ENCODE data around the gene POLR1E.

DNA sequence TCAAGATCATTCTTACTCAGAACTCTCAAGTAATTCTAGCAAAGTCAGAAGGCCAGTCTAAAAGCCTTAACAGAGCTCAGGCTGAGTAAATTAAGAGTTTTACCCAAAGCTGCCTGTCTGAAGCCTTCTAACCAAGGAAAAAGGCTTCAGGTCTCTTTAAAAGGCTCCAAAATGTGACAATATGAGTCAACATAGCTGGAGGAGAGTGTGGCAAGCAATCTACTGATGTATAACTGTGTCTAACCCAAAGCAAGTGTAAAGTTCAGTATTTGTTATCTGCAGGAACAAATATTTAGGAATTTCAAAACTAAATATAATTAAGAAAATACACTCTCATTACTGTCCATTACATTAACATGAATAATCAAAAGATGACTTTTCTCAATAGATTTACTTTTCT lies 31.5 kb upstream of the POLR1E start:
- no peak for TF ChIP-seq JUND (IDR thresholded peaks at IDR 0.05)
- TF ChIP-seq, protein P1, sequence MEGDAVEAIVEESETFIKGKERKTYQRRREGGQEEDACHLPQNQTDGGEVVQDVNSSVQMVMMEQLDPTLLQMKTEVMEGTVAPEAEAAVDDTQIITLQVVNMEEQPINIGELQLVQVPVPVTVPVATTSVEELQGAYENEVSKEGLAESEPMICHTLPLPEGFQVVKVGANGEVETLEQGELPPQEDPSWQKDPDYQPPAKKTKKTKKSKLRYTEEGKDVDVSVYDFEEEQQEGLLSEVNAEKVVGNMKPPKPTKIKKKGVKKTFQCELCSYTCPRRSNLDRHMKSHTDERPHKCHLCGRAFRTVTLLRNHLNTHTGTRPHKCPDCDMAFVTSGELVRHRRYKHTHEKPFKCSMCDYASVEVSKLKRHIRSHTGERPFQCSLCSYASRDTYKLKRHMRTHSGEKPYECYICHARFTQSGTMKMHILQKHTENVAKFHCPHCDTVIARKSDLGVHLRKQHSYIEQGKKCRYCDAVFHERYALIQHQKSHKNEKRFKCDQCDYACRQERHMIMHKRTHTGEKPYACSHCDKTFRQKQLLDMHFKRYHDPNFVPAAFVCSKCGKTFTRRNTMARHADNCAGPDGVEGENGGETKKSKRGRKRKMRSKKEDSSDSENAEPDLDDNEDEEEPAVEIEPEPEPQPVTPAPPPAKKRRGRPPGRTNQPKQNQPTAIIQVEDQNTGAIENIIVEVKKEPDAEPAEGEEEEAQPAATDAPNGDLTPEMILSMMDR (IDR thresholded peaks at IDR 0.05; ENCODE audit: low read depth, low read length, missing input control): no peak
- no peak for TF ChIP-seq RXRA (IDR thresholded peaks at IDR 0.05)
- TF ChIP-seq, protein P2, sequence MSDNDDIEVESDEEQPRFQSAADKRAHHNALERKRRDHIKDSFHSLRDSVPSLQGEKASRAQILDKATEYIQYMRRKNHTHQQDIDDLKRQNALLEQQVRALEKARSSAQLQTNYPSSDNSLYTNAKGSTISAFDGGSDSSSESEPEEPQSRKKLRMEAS (IDR thresholded peaks at IDR 0.05): no peak
- peak; percentile 31 to 33 for TF ChIP-seq HNF4A (conservative IDR thresholded peaks at IDR 0.05)
- TF ChIP-seq YY1 (IDR thresholded peaks at IDR 0.05): no peak
